Subcutaneous adipose tissue (tissue), 4 donors: ENCODE measurements around the gene CCDC137. TPM values are rescaled to one million over a fixed set of nuclear protein-coding genes. Genes with fewer than 3 reads are reported as not detected.

ENCODE experiments used
- total RNA-seq, 4 donors: library from RNA; depleted of rRNA; stranded (reverse); fragments of >200 nt; gene quantifications; one replicate each; pipeline ENCODE4 v1.1.0, GENCODE V29; 2016
- TF ChIP-seq, protein P1 (sequence below): fragments of 450-650 bp; IDR thresholded peaks from one replicate; pipeline ENCODE4 v1.5.1; 2016; ENCODE audit warnings: low read depth, mild to moderate bottlenecking, control low read depth, antibody characterized with exemption, moderate library complexity

CCDC137 gene
- total RNA-seq, 4 donors from 2014 or later = 7.0 to 11.1 (median 8.5) TPM

DNA sequence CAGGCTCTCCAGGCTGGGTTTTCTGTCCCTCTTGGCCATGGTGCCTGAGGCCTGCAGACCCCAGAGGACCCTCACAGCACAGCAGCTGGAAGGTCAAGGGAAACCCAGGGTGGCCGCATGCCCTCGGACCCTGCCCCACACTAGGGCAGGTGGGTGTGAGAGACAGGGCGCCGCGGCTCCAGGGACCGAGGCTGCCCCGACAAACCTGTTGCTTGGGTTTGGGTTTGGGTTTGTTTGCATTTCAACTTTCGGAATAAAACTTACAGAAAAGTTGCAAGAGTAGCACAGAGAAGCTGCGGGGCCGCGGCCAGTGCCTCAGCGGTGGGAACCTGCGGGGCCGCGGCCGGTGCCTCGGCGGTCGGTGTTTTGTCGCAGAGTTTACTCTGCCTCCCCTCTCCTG, 25.1 kb downstream of the CCDC137 start:
- TF ChIP-seq, protein P1, sequence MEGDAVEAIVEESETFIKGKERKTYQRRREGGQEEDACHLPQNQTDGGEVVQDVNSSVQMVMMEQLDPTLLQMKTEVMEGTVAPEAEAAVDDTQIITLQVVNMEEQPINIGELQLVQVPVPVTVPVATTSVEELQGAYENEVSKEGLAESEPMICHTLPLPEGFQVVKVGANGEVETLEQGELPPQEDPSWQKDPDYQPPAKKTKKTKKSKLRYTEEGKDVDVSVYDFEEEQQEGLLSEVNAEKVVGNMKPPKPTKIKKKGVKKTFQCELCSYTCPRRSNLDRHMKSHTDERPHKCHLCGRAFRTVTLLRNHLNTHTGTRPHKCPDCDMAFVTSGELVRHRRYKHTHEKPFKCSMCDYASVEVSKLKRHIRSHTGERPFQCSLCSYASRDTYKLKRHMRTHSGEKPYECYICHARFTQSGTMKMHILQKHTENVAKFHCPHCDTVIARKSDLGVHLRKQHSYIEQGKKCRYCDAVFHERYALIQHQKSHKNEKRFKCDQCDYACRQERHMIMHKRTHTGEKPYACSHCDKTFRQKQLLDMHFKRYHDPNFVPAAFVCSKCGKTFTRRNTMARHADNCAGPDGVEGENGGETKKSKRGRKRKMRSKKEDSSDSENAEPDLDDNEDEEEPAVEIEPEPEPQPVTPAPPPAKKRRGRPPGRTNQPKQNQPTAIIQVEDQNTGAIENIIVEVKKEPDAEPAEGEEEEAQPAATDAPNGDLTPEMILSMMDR = no peak

DNA sequence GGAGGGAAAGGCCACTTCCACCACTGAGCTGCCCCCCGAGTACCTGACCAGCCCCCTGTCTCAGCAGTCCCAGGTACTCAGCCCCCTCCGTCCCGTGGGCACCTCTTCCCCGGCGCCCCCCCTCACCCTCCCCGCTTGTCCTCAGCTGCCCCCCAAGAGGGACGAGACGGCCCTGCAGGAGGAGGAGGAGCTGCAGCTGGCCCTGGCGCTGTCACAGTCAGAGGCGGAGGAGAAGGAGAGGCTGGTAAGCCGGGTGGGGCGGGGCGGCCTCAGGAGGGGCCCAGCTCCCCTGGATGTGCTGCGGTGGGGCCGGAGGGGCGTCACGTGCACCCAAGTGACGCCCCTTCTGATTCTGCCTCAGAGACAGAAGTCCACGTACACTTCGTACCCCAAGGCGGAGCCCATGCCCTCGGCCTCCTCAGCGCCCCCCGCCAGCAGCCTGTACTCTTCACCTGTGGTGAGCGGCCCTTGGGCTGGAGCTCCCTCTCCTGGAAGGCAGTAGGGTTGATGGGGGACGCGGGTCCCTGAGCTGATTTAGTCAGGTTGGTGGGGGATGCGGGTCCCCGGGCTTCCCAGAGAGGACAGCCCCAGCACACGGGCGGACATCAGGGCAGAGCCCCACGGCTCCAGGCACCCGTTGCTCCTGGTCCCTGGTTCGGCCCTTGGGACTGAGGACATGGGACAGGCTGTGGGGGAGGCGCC, 27.1 kb downstream of the CCDC137 start:
- TF ChIP-seq, protein P1 = no peak

GRCh38 chr17:81694810-81695209, 28.3 kb downstream of the CCDC137 start:
- TF ChIP-seq, protein P1 = no peak

DNA sequence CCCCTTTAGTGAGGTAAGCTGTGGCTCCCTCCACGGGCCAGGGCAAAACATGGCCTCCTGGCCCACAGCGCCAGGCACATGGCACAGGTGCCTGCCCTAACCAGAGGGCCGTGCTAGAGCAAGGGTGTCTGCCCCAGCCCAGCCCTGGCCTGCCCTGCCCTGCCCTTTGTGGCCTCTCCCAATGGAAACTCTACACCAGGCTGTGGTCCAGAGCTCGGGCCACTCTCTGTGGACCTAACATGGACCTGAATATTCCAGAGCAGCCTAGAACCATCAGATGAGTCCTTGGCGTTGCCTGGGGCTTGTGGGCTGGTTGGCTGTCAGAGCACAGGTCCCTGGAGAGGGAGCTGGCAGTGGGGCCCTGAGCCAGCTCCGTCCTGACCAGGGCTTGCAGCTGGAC, 28.7 kb downstream of the CCDC137 start:
- TF ChIP-seq, protein P1 = no peak

DNA sequence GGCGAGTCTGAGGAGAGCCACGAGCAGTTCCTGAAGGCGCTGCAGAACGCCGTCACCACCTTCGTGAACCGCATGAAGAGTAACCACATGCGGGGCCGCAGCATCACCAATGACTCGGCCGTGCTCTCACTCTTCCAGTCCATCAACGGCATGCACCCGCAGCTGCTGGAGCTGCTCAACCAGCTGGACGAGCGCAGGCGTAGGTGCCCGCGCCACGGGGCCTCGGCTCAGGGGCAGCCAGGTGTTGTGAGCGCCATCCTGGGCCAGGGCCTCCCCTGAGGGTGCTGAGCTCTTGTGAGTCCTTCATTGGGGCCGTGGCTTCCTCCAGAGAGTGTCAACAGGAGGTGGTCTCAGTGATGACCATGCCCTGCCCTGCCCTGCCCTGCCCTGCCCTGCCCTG, 29.3 kb downstream of the CCDC137 start:
- TF ChIP-seq, protein P1 = no peak

DNA sequence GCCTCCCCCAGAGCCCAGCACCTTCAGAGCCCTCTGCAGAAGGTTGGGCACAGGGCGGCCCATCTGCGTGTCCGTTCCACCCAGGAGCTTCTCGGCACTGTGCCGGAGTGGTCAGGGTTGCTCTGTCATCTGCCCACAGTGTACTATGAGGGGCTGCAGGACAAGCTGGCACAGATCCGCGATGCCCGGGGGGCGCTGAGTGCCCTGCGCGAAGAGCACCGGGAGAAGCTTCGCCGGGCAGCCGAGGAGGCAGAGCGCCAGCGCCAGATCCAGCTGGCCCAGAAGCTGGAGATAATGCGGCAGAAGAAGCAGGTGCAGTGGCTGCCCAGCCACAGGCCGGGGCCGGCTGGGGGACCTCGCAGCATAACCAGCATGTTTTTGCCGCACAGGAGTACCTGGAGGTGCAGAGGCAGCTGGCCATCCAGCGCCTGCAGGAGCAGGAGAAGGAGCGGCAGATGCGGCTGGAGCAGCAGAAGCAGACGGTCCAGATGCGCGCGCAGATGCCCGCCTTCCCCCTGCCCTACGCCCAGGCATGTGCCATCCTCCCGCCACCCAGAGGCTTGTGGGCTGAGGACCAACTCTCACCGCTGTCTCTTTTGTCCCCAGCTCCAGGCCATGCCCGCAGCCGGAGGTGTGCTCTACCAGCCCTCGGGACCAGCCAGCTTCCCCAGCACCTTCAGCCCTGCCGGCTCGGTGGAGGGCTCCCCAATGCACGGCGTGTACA, 29.8 kb downstream of the CCDC137 start:
- TF ChIP-seq, protein P1 = no peak

DNA sequence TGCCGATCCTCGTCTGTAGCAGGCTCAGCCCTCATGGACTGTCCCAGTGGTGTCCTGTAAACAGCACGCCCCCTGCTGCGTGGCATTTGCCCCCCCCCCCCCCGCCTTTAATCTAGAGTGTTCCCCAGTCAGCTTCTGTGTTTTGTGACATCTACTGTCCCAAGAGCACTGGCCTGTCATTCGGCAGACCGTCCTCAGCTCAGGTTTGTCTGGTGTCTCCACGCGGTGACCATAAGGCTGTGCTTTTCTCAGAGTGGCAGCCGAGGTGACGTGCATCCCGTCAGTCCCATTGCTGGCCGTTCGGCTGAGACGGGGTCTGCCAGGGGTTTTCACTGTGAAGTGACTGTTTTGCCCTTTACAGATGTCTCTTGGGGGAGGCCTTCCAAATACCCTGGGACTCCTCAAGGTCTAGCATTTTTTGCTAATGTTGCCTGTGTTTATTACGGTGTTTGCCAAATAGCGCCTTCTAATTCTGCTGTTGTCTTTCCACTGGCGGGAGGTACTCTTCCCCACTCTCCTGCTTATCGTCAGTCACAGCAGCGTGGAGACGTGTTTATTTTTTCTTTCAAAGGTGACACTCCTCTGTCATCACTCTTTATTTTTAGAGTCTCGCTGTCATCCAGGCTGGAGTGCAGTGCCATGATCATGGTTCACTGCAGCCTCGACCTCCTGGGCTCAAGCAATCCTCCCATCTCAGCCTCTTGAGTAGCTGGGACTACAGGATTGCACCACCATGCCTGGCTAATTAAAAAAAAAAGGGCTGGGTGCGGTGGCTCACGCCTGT, 30.9 kb downstream of the CCDC137 start:
- TF ChIP-seq, protein P1 = no peak
